ENCODE measurements around the gene SAFB. TPM values are rescaled to one million over a fixed set of nuclear protein-coding genes. Genes with fewer than 3 reads are reported as not detected.

SAFB gene
- total RNA-seq, result 140 TPM

- Histone ChIP-seq H3K9me3 (ENCODE audit: low read depth, low read length) (no peaks in the 10 kb centered on the region), H3K4me3 (ENCODE audit: low read length) (peak within 1 kb of the TSS; percentile 94), H3K4me1 (ENCODE audit: insufficient read depth, low read length) (peaks cover 70% of the 10 kb centered on the region), H3K27me3 (ENCODE audit: insufficient read depth, low read length) (no peaks in the 10 kb centered on the region)
Observed at GRCh38 chr19:5622465-5623396, at the start of gene SAFB, which contains the start of gene SAFB2. Gene SAFB, plus strand, starts transcription at chr19:5623083. Its CDS starts 123 bp downstream, at chr19:5623206. Gene SAFB2, minus strand, starts transcription at chr19:5622776. Its CDS starts 61 bp downstream, at chr19:5622715.

GRCh38 chr19:5575590-5575989, 47.3 kb upstream of the SAFB start:
- Histone ChIP-seq H3K4me1 (ENCODE audit: insufficient read depth, low read length) (peaks cover 4% of the 10 kb centered on the region), H3K4me3 (ENCODE audit: low read length) (no peak overlapping the region), H3K27me3 (ENCODE audit: insufficient read depth, low read length) (no peaks in the 10 kb centered on the region), H3K9me3 (ENCODE audit: low read depth, low read length) (no peaks in the 10 kb centered on the region)

GRCh38 chr19:5578097-5578846, 44.6 kb upstream of the SAFB start:
- no peaks in the 10 kb centered on the region for H3K9me3 ChIP-seq (ENCODE audit: low read depth, low read length)
- no peak overlapping the region for H3K4me3 ChIP-seq (ENCODE audit: low read length)

GRCh38 chr19:5579286-5579685, 43.6 kb upstream of the SAFB start:
- Histone ChIP-seq H3K27me3 (ENCODE audit: insufficient read depth, low read length) (no peaks in the 10 kb centered on the region), H3K9me3 (ENCODE audit: low read depth, low read length) (no peaks in the 10 kb centered on the region), H3K4me1 (ENCODE audit: insufficient read depth, low read length) (peaks cover 4% of the 10 kb centered on the region), H3K4me3 (ENCODE audit: low read length) (no peak overlapping the region)

More at GRCh38 chr19:5578097-5578846, 44.6 kb upstream of the SAFB start:
- Histone ChIP-seq H3K27me3 (ENCODE audit: insufficient read depth, low read length) (no peaks in the 10 kb centered on the region), H3K4me1 (ENCODE audit: insufficient read depth, low read length) (peaks cover 4% of the 10 kb centered on the region)

GRCh38 chr19:5579697-5580096, 43.2 kb upstream of the SAFB start:
- H3K9me3 ChIP-seq (ENCODE audit: low read depth, low read length), result no peaks in the 10 kb centered on the region
- no peak overlapping the region for H3K4me3 ChIP-seq (ENCODE audit: low read length)
- peaks cover 4% of the 10 kb centered on the region for H3K4me1 ChIP-seq (ENCODE audit: insufficient read depth, low read length)
- H3K27me3 ChIP-seq (ENCODE audit: insufficient read depth, low read length), result no peaks in the 10 kb centered on the region

GRCh38 chr19:5580161-5580571, 42.7 kb upstream of the SAFB start:
- Histone ChIP-seq H3K4me1 (ENCODE audit: insufficient read depth, low read length) (peaks cover 4% of the 10 kb centered on the region), H3K4me3 (ENCODE audit: low read length) (no peak overlapping the region)

GRCh38 chr19:5585461-5586299, 37.2 kb upstream of the SAFB start:
- H3K27me3 ChIP-seq (ENCODE audit: insufficient read depth, low read length), result no peaks in the 10 kb centered on the region
- H3K4me1 ChIP-seq (ENCODE audit: insufficient read depth, low read length), result peaks cover 9% of the 10 kb centered on the region
- no peak overlapping the region for H3K4me3 ChIP-seq (ENCODE audit: low read length)
- H3K9me3 ChIP-seq (ENCODE audit: low read depth, low read length), result no peaks in the 10 kb centered on the region

More at GRCh38 chr19:5580161-5580571, 42.7 kb upstream of the SAFB start:
- no peaks in the 10 kb centered on the region for H3K9me3 ChIP-seq (ENCODE audit: low read depth, low read length)
- no peaks in the 10 kb centered on the region for H3K27me3 ChIP-seq (ENCODE audit: insufficient read depth, low read length)

GRCh38 chr19:5586300-5587070, 36.4 kb upstream of the SAFB start:
- Histone ChIP-seq H3K27me3 (ENCODE audit: insufficient read depth, low read length) (no peaks in the 10 kb centered on the region), H3K4me3 (ENCODE audit: low read length) (no peak overlapping the region), H3K9me3 (ENCODE audit: low read depth, low read length) (no peaks in the 10 kb centered on the region), H3K4me1 (ENCODE audit: insufficient read depth, low read length) (peaks cover 9% of the 10 kb centered on the region)

- H3K9me3 ChIP-seq (ENCODE audit: low read depth, low read length), result no peaks in the 10 kb centered on the region
- peaks cover 9% of the 10 kb centered on the region for H3K4me1 ChIP-seq (ENCODE audit: insufficient read depth, low read length)
- no peaks in the 10 kb centered on the region for H3K27me3 ChIP-seq (ENCODE audit: insufficient read depth, low read length)
- no peak overlapping the region for H3K4me3 ChIP-seq (ENCODE audit: low read length)
Observed at GRCh38 chr19:5587071-5587455, 35.8 kb upstream of the SAFB start.

GRCh38 chr19:5587661-5588060, 35.2 kb upstream of the SAFB start:
- Histone ChIP-seq H3K4me3 (ENCODE audit: low read length) (no peak overlapping the region), H3K4me1 (ENCODE audit: insufficient read depth, low read length) (peaks cover 9% of the 10 kb centered on the region), H3K27me3 (ENCODE audit: insufficient read depth, low read length) (no peaks in the 10 kb centered on the region), H3K9me3 (ENCODE audit: low read depth, low read length) (no peaks in the 10 kb centered on the region)

GRCh38 chr19:5588441-5588840, 34.4 kb upstream of the SAFB start:
- H3K27me3 ChIP-seq (ENCODE audit: insufficient read depth, low read length), result no peaks in the 10 kb centered on the region
- H3K4me1 ChIP-seq (ENCODE audit: insufficient read depth, low read length), result peaks cover 9% of the 10 kb centered on the region
- no peaks in the 10 kb centered on the region for H3K9me3 ChIP-seq (ENCODE audit: low read depth, low read length)
- no peak overlapping the region for H3K4me3 ChIP-seq (ENCODE audit: low read length)

GRCh38 chr19:5588906-5589676, 33.8 kb upstream of the SAFB start:
- H3K4me3 ChIP-seq (ENCODE audit: low read length), result no peak overlapping the region
- no peaks in the 10 kb centered on the region for H3K9me3 ChIP-seq (ENCODE audit: low read depth, low read length)
- peaks cover 9% of the 10 kb centered on the region for H3K4me1 ChIP-seq (ENCODE audit: insufficient read depth, low read length)
- H3K27me3 ChIP-seq (ENCODE audit: insufficient read depth, low read length), result no peaks in the 10 kb centered on the region

- H3K4me1 ChIP-seq (ENCODE audit: insufficient read depth, low read length), result peaks cover 9% of the 10 kb centered on the region
- H3K4me3 ChIP-seq (ENCODE audit: low read length), result no peak overlapping the region
Observed at GRCh38 chr19:5590151-5590864, 32.6 kb upstream of the SAFB start.

More at GRCh38 chr19:5590151-5590864, 32.6 kb upstream of the SAFB start:
- H3K9me3 ChIP-seq (ENCODE audit: low read depth, low read length), result no peaks in the 10 kb centered on the region
- no peaks in the 10 kb centered on the region for H3K27me3 ChIP-seq (ENCODE audit: insufficient read depth, low read length)
